ENCODE results near the gene UBE2D2. TPM values are rescaled to one million over a fixed set of nuclear protein-coding genes. Genes with fewer than 3 reads are reported as not detected.

UBE2D2 gene
- total and polyA plus RNA-seq, 2 of the 13 experiments (the other 11 are each of a cell fraction or from before 2014, with no cell fraction given) = 79.1 to 109 TPM

- TF ChIP-seq UBTF (CRISPR knock-in tag; IDR thresholded peaks at IDR 0.05) = peak; percentile 77; the same call in 1 of the 2 replicates
- no peak for TF ChIP-seq IRF2 (CRISPR knock-in tag; IDR thresholded peaks at IDR 0.05)
- no peak for TF ChIP-seq GLI4 (CRISPR knock-in tag; IDR thresholded peaks at IDR 0.05; ENCODE audit: borderline replicate concordance)
- TF ChIP-seq SYNCRIP (IDR thresholded peaks at IDR 0.05; ENCODE audit: insufficient read depth, low read depth, low read length) = no peak
- TF ChIP-seq ELF1 (CRISPR knock-in tag; IDR thresholded peaks at IDR 0.05) = no peak
- no peak for TF ChIP-seq GFI1 (CRISPR knock-in tag; IDR thresholded peaks at IDR 0.05; ENCODE audit: borderline replicate concordance)
- no peak for TF ChIP-seq ZMAT5 (CRISPR knock-in tag; IDR thresholded peaks at IDR 0.05; ENCODE audit: borderline replicate concordance, low read depth)
- peak; percentile 4; the same call in 1 of the 2 replicates for TF ChIP-seq ZGPAT (CRISPR knock-in tag; IDR thresholded peaks at IDR 0.05)
- no peak for TF ChIP-seq ZMYM4 (CRISPR knock-in tag; IDR thresholded peaks at IDR 0.05)
- TF ChIP-seq ZBTB46 (CRISPR knock-in tag; IDR thresholded peaks at IDR 0.05; ENCODE audit: borderline replicate concordance) = no peak
- TF ChIP-seq HOXA7 (CRISPR knock-in tag; IDR thresholded peaks at IDR 0.05) = no peak
- no peak for TF ChIP-seq RBM22 (optimal IDR thresholded peaks at IDR 0.05; ENCODE audit: low read length)
- TF ChIP-seq ZNF562 (CRISPR knock-in tag; IDR thresholded peaks at IDR 0.05; ENCODE audit: borderline replicate concordance) = no peak
- TF ChIP-seq TCF12 (IDR thresholded peaks at IDR 0.05) = no peak
- no peak for TF ChIP-seq TCF12 (CRISPR knock-in tag; IDR thresholded peaks at IDR 0.05)
- TF ChIP-seq ZNF512B (CRISPR knock-in tag; IDR thresholded peaks at IDR 0.05; ENCODE audit: borderline replicate concordance) = no peak
- no peak for TF ChIP-seq NCOA1 (CRISPR knock-in tag; IDR thresholded peaks at IDR 0.05)
These were observed 87.3 kb downstream of the UBE2D2 start, which contains the start of gene CXXC5 (continued) for GRCh38 chr5:139648205-139649081.
